NCI-H345 (cell line): ENCODE data around the gene SMIM14.
A peak's percentile ranks its signal among the peaks of the same experiment; 100 is the strongest.
"Not testable (repeated sequence)": the region's sequence is repeated elsewhere in the genome, so short reads cannot be mapped to it uniquely, and the experiment has no call there.

Experiments used
- DNase-seq: peaks from one replicate; lab custom pipeline; 2025; lab: John Stamatoyannopoulos, UW

SMIM14 gene

GRCh38 chr4:39638354-39639239 lies at the start of gene SMIM14:
TSS of gene SMIM14 (minus strand) at chr4:39638865. CDS start at chr4:39605145, 33,720 bp downstream.
- DNase-seq, result peak; percentile 96

GRCh38 chr4:39687014-39687413 lies 48.3 kb upstream of the SMIM14 start:
- no peak for DNase-seq

GRCh38 chr4:39685990-39686389 lies 47.3 kb upstream of the SMIM14 start:
- no peak for DNase-seq

- no peak for DNase-seq
Measured at GRCh38 chr4:39682138-39682537, 43.5 kb upstream of the SMIM14 start.

GRCh38 chr4:39681003-39681402 lies 42.3 kb upstream of the SMIM14 start:
- DNase-seq, result not testable (repeated sequence)

- DNase-seq, result not testable (repeated sequence)
Measured at GRCh38 chr4:39675681-39676080, 37.0 kb upstream of the SMIM14 start.

- not testable (repeated sequence) for DNase-seq
Measured at GRCh38 chr4:39670296-39670695, 31.6 kb upstream of the SMIM14 start.

GRCh38 chr4:39668887-39669286 lies 30.2 kb upstream of the SMIM14 start:
- DNase-seq, result no peak

GRCh38 chr4:39667706-39668105 lies 29.0 kb upstream of the SMIM14 start:
- no peak for DNase-seq

GRCh38 chr4:39664828-39665731 lies 26.4 kb upstream of the SMIM14 start:
- DNase-seq, result no peak

GRCh38 chr4:39662683-39663082 lies 24.0 kb upstream of the SMIM14 start:
- no peak for DNase-seq

GRCh38 chr4:39660757-39661156 lies 22.1 kb upstream of the SMIM14 start:
- no peak for DNase-seq

GRCh38 chr4:39660045-39660444 lies 21.4 kb upstream of the SMIM14 start:
- no peak for DNase-seq

- no peak for DNase-seq
Measured at GRCh38 chr4:39658756-39659155, 20.1 kb upstream of the SMIM14 start.

GRCh38 chr4:39657465-39657864 lies 18.8 kb upstream of the SMIM14 start:
- DNase-seq, result no peak

- not testable (repeated sequence) for DNase-seq
Measured at GRCh38 chr4:39656638-39657037, 18.0 kb upstream of the SMIM14 start.

- no peak for DNase-seq
Measured at GRCh38 chr4:39655876-39656275, 17.2 kb upstream of the SMIM14 start.

- no peak for DNase-seq
Measured at GRCh38 chr4:39655211-39655610, 16.5 kb upstream of the SMIM14 start.

- DNase-seq, result not testable (repeated sequence)
Measured at GRCh38 chr4:39651586-39651985, 12.9 kb upstream of the SMIM14 start.

- no peak for DNase-seq
Measured at GRCh38 chr4:39649639-39650265, 11.1 kb upstream of the SMIM14 start.

- no peak for DNase-seq
Measured at GRCh38 chr4:39648827-39649558, 10.3 kb upstream of the SMIM14 start.

- no peak for DNase-seq
Measured at GRCh38 chr4:39648213-39648612, 9.5 kb upstream of the SMIM14 start.
